Measurements from ENCODE around the gene PRKG1. TPM values are rescaled to one million over a fixed set of nuclear protein-coding genes. Genes with fewer than 3 reads are reported as not detected.
A peak's percentile ranks its signal among the peaks of the same experiment; 100 is the strongest.

PRKG1 gene
- total RNA-seq, 1 experiment from 2014 or later: 1.7 TPM

GRCh38 chr10:51585742-51586141 lies 511.5 kb downstream of the PRKG1 start:
- no peak for DNase-seq (ENCODE audit: low read depth)

- DNase-seq (ENCODE audit: low read depth): no peak
Observed at GRCh38 chr10:51588984-51589383, 514.7 kb downstream of the PRKG1 start.

- no peak for DNase-seq (ENCODE audit: low read depth)
Observed at GRCh38 chr10:51590818-51591217, 516.5 kb downstream of the PRKG1 start.

GRCh38 chr10:51596695-51597094 lies 522.4 kb downstream of the PRKG1 start:
- no peak for DNase-seq (ENCODE audit: low read depth)

GRCh38 chr10:51599647-51600046 lies 525.4 kb downstream of the PRKG1 start:
- no peak for DNase-seq (ENCODE audit: low read depth)

- DNase-seq (ENCODE audit: low read depth): peak; percentile 18
Observed at GRCh38 chr10:51602326-51602725, 528.0 kb downstream of the PRKG1 start.

GRCh38 chr10:51604579-51604978 lies 530.3 kb downstream of the PRKG1 start:
- DNase-seq (ENCODE audit: low read depth): no peak

- no peak for DNase-seq (ENCODE audit: low read depth)
Observed at GRCh38 chr10:51606825-51607462, 532.7 kb downstream of the PRKG1 start.

- DNase-seq (ENCODE audit: low read depth): no peak
Observed at GRCh38 chr10:51607463-51607835, 533.2 kb downstream of the PRKG1 start.

GRCh38 chr10:51608211-51608610 lies 533.9 kb downstream of the PRKG1 start:
- no peak for DNase-seq (ENCODE audit: low read depth)

- no peak for DNase-seq (ENCODE audit: low read depth)
Observed at GRCh38 chr10:51615764-51616298, 541.5 kb downstream of the PRKG1 start.

GRCh38 chr10:51617576-51618235 lies 543.4 kb downstream of the PRKG1 start:
- no peak for DNase-seq (ENCODE audit: low read depth)

- no peak for DNase-seq (ENCODE audit: low read depth)
Observed at GRCh38 chr10:51619365-51619764, 545.1 kb downstream of the PRKG1 start.

- peak; percentile 11 for DNase-seq (ENCODE audit: low read depth)
Observed at GRCh38 chr10:51620131-51620530, 545.8 kb downstream of the PRKG1 start.

- DNase-seq (ENCODE audit: low read depth): no peak
Observed at GRCh38 chr10:51624013-51624412, 549.7 kb downstream of the PRKG1 start.

- no peak for DNase-seq (ENCODE audit: low read depth)
Observed at GRCh38 chr10:51629934-51630639, 555.8 kb downstream of the PRKG1 start.

GRCh38 chr10:51630640-51631005 lies 556.3 kb downstream of the PRKG1 start:
- DNase-seq (ENCODE audit: low read depth): no peak

GRCh38 chr10:51635436-51635835 lies 561.1 kb downstream of the PRKG1 start:
- no peak for DNase-seq (ENCODE audit: low read depth)

GRCh38 chr10:51638211-51638610 lies 563.9 kb downstream of the PRKG1 start:
- no peak for DNase-seq (ENCODE audit: low read depth)

GRCh38 chr10:51638737-51639136 lies 564.5 kb downstream of the PRKG1 start:
- DNase-seq (ENCODE audit: low read depth): no peak

GRCh38 chr10:51640120-51640819 lies 566.0 kb downstream of the PRKG1 start:
- no peak for DNase-seq (ENCODE audit: low read depth)

- no peak for DNase-seq (ENCODE audit: low read depth)
Observed at GRCh38 chr10:51642581-51642980, 568.3 kb downstream of the PRKG1 start.

Measured in M059J (cell line).